HCT116 (cell line): ENCODE data around the gene C16orf78. TPM values are rescaled to one million over a fixed set of nuclear protein-coding genes. Genes with fewer than 3 reads are reported as not detected.

Source experiments
- ATAC-seq: fragments of 200-7000 bp; cut with Tn5 transposase; 2 replicates; pipeline ENCODE4 v1.9.1; 2020; ENCODE audit warnings: mild to moderate bottlenecking, moderate library complexity
- BruUV-seq: library from RNA; stranded (reverse); fragments of 400-500 nt; replicated peaks from 2 replicates; lab custom pipeline; 2021; lab: Mats Ljungman, UMichigan
- CTCF ChIA-PET: fragments of 300-600 bp; sonication (Branson Sonifier 250); formaldehyde crosslinking; loops from one replicate; lab custom pipeline; 2021; ENCODE audit warnings: antibody characterized with exemption; lab: Charles Lee
- POLR2A ChIA-PET: fragments of 300-600, 350-600 bp; sonication (Branson Sonifier 250); formaldehyde crosslinking; loops from one replicate; lab custom pipeline; 2021; ENCODE audit warnings: antibody characterized with exemption; lab: Charles Lee
- RAD21 ChIA-PET, 2 experiments: fragments of 300-600 bp; sonication (Branson Sonifier 250); formaldehyde crosslinking; loops; one replicate each; lab custom pipeline; 2023; ENCODE audit warnings: low total read pairs in 2 of 2; ENCODE audit not compliant: uncharacterized antibody in 2 of 2, unreplicated experiment in 2 of 2, low non-redundant PET in 1 of 2; lab: Charles Lee
- DNase-seq: peaks from one replicate; pipeline ENCODE4 v3.0.0-alpha.2; 2010; ENCODE audit warnings: low read depth, low spot score
- H2AFZ ChIP-seq: fragments of 200-600 bp; shearing (Covaris generic), sonication (generic); 2 replicates; pipeline ENCODE4 v1.6.1; 2017; ENCODE audit warnings: low read depth, mixed run types, mixed read lengths, antibody characterized with exemption, low read length; ENCODE audit not compliant: poor library complexity, severe bottlenecking
- H3K27ac ChIP-seq: 2 replicates; pipeline ENCODE4 v1.5.1; 2012; ENCODE audit warnings: low read depth, low read length
- H3K27me3 ChIP-seq: fragments of 200-600 bp; sonication (generic); 2 replicates; pipeline ENCODE4 v1.6.1; 2016; ENCODE audit warnings: mixed run types, low read length, mixed read lengths; ENCODE audit not compliant: insufficient read depth
- H3K36me3 ChIP-seq, 2 experiments: fragments of 200-500 bp in 1 of 2; fragments of 200-600 bp in 1 of 2; sonication (Bioruptor generic) in 1 of 2; sonication (generic) in 1 of 2; 2 replicates each; pipeline versions ENCODE4 v1.5.1 to v1.6.1; 2014 to 2016; ENCODE audit warnings: low read length in 2 of 2, inconsistent platforms in 1 of 2, mixed read lengths in 1 of 2, mixed run types in 1 of 2; ENCODE audit not compliant: insufficient read depth in 2 of 2, control insufficient read depth in 1 of 2
- H3K4me1 ChIP-seq, 2 experiments: fragments of 200-600 bp in 1 of 2; sonication (generic) in 1 of 2; 2 replicates each; pipeline versions ENCODE4 v1.5.1 to v1.6.1; 2012 to 2017; ENCODE audit warnings: low read length in 2 of 2, inconsistent platforms in 1 of 2, mild to moderate bottlenecking in 1 of 2, mixed read lengths in 1 of 2, mixed run types in 1 of 2, moderate library complexity in 1 of 2; ENCODE audit not compliant: insufficient read depth in 2 of 2, control insufficient read depth in 1 of 2
- H3K4me2 ChIP-seq: fragments of 200-600 bp; sonication (generic); 2 replicates; pipeline ENCODE4 v1.6.1; 2017; ENCODE audit warnings: mixed run types, low read length, mixed read lengths
- H3K4me3 ChIP-seq, 2 experiments: fragments of 200-600 bp in 1 of 2; sonication (generic) in 1 of 2; replicated peaks in 1 of 2; 2 replicates each; pipeline ENCODE4 v1.5.1; 2011 to 2016; ENCODE audit warnings: low read length in 2 of 2, control low read depth in 1 of 2, low read depth in 1 of 2, mild to moderate bottlenecking in 1 of 2, mixed read lengths in 1 of 2, mixed run types in 1 of 2
- H3K79me2 ChIP-seq: fragments of 200-600 bp; sonication (generic); 2 replicates; pipeline ENCODE4 v1.6.1; 2017; ENCODE audit warnings: mild to moderate bottlenecking, mixed run types, low read length, moderate library complexity, mixed read lengths; ENCODE audit not compliant: insufficient read depth
- H3K9ac ChIP-seq: fragments of 200-600 bp; sonication (generic); 2 replicates; pipeline ENCODE4 v1.6.1; 2016; ENCODE audit warnings: low read length, mixed read lengths
- H3K9me2 ChIP-seq: fragments of 200-600 bp; sonication (generic), shearing (Covaris generic); 2 replicates; pipeline ENCODE4 v1.6.1; 2017; ENCODE audit warnings: mixed run types, mild to moderate bottlenecking, moderate library complexity; ENCODE audit not compliant: insufficient read depth
- H3K9me3 ChIP-seq, 2 experiments: fragments of 200-500 bp in 1 of 2; fragments of 200-600 bp in 1 of 2; sonication (Bioruptor generic) in 1 of 2; sonication (generic) in 1 of 2; 2 replicates each; pipeline ENCODE4 v1.6.1; 2014 to 2017; ENCODE audit warnings: low read length in 2 of 2, mixed read lengths in 2 of 2, inconsistent platforms in 1 of 2, low read depth in 1 of 2, mild to moderate bottlenecking in 1 of 2, mixed run types in 1 of 2, moderate library complexity in 1 of 2; ENCODE audit not compliant: control insufficient read depth in 1 of 2, insufficient read depth in 1 of 2
- H4K20me1 ChIP-seq: fragments of 200-600 bp; sonication (generic), shearing (Covaris generic); 2 replicates; pipeline ENCODE4 v1.6.1; 2017; ENCODE audit warnings: mixed run types, mild to moderate bottlenecking, moderate library complexity; ENCODE audit not compliant: insufficient read depth
- CTCF ChIP-seq, 3 experiments: fragments of 200-600 bp in 1 of 3; sonication (generic) in 1 of 3; IDR thresholded peaks in 2 of 3; conservative IDR thresholded peaks in 1 of 3; 2 replicates each; pipeline ENCODE4 v1.5.1; 2012 to 2017; ENCODE audit warnings: low read depth in 2 of 3, low read length in 2 of 3, antibody characterized with exemption in 1 of 3, borderline replicate concordance in 1 of 3, control low read depth in 1 of 3, mild to moderate bottlenecking in 1 of 3, mixed read lengths in 1 of 3, mixed run types in 1 of 3, moderate library complexity in 1 of 3; ENCODE audit not compliant: insufficient read depth in 1 of 3
- EGR1 ChIP-seq: IDR thresholded peaks from 2 replicates; pipeline ENCODE4 v1.6.1; 2012; ENCODE audit warnings: low read depth
- ELF1 ChIP-seq: IDR thresholded peaks from 2 replicates; pipeline ENCODE4 v1.6.1; 2012; ENCODE audit warnings: low read depth, borderline replicate concordance
- EZH2phosphoT487 ChIP-seq: fragments of 200-600 bp; IDR thresholded peaks from 2 replicates; pipeline ENCODE4 v1.6.1; 2018; ENCODE audit warnings: antibody characterized with exemption, borderline replicate concordance
- FOSL1 ChIP-seq: IDR thresholded peaks from 2 replicates; pipeline ENCODE4 v1.6.1; 2012; ENCODE audit warnings: low read depth
- JUND ChIP-seq: IDR thresholded peaks from 2 replicates; pipeline ENCODE4 v1.6.1; 2012
- POLR2A ChIP-seq: IDR thresholded peaks from 2 replicates; pipeline ENCODE4 v1.7.0; 2011; ENCODE audit warnings: borderline replicate concordance; ENCODE audit not compliant: insufficient read depth, insufficient read length; ENCODE audit errors: extremely low read depth
- POLR2AphosphoS5 ChIP-seq: IDR thresholded peaks from 2 replicates; pipeline ENCODE4 v1.6.1; 2011; ENCODE audit warnings: mild to moderate bottlenecking, low read depth, low read length, moderate library complexity
- RAD21 ChIP-seq: IDR thresholded peaks from 2 replicates; pipeline ENCODE4 v1.6.1; 2012; ENCODE audit warnings: low read depth, mild to moderate bottlenecking
- SIN3A ChIP-seq: IDR thresholded peaks from 2 replicates; pipeline ENCODE4 v1.6.1; 2012; ENCODE audit warnings: low read depth
- SP1 ChIP-seq: IDR thresholded peaks from 2 replicates; pipeline ENCODE4 v1.6.1; 2012; ENCODE audit warnings: low read depth
- SRF ChIP-seq: IDR thresholded peaks from 2 replicates; pipeline ENCODE4 v1.6.1; 2012; ENCODE audit warnings: low read depth
- TCF7L2 ChIP-seq: IDR thresholded peaks from 2 replicates; pipeline ENCODE4 v1.7.0; 2011; ENCODE audit warnings: borderline replicate concordance, inconsistent platforms; ENCODE audit not compliant: insufficient read depth, insufficient read length; ENCODE audit errors: extremely low read depth
- YY1 ChIP-seq: IDR thresholded peaks from 2 replicates; pipeline ENCODE4 v1.6.1; 2011; ENCODE audit warnings: low read length, low read depth, moderate library complexity, mild to moderate bottlenecking; ENCODE audit not compliant: insufficient replicate concordance; ENCODE audit errors: extremely low read depth
- ZFX ChIP-seq: fragments of 450-650 bp; IDR thresholded peaks from 2 replicates; pipeline ENCODE4 v1.6.1; 2017
- intact Hi-C: fragments of 100-400 bp; cut with micrococcal nuclease; formaldehyde crosslinking; loops from 2 replicates; pipeline ENCODE4 v1.10.0; 2022
- total RNA-seq: library from RNA; stranded (reverse); gene quantifications from one replicate; pipeline ENCODE4 v1.2.1, GENCODE V29; 2021; ENCODE audit not compliant: unreplicated experiment
- TF ChIP-seq, protein P1 (sequence below): IDR thresholded peaks from 2 replicates; pipeline ENCODE4 v1.6.1; 2012; ENCODE audit warnings: low read depth
- TF ChIP-seq, protein P2 (sequence below): IDR thresholded peaks from 2 replicates; pipeline ENCODE4 v1.6.1; 2012
- TF ChIP-seq, protein P3 (sequence below): IDR thresholded peaks from 2 replicates; pipeline ENCODE4 v1.6.1; 2012
- TF ChIP-seq, protein P4 (sequence below): IDR thresholded peaks from 2 replicates; pipeline ENCODE4 v1.6.1; 2011; ENCODE audit warnings: mild to moderate bottlenecking, low read length, moderate library complexity; ENCODE audit not compliant: insufficient replicate concordance; ENCODE audit errors: extremely low read depth

C16orf78 gene
- total RNA-seq, 1 experiment from 2014 or later: not detected

GRCh38 chr16:49336581-49336980 lies 37.0 kb upstream of the C16orf78 start:
- Histone ChIP-seq H3K36me3 (no peaks in the 10 kb centered on the region), H3K9me2 (no peaks in the 10 kb centered on the region), H3K4me1 (no peaks in the 10 kb centered on the region), H2AFZ (no peak overlapping the region), H3K9ac (no peak overlapping the region), H3K79me2 (no peaks in the 10 kb centered on the region), H3K4me3 (no peak overlapping the region), H3K27ac (no peak overlapping the region), H4K20me1 (no peaks in the 10 kb centered on the region), H3K9me3 (no peaks in the 10 kb centered on the region), H3K27me3 (peaks cover 61% of the 10 kb centered on the region), H3K4me2 (no peak overlapping the region)
- no TSS peak for BruUV-seq
- intact Hi-C loops: no loop called here
- TF ChIP-seq EZH2phosphoT487 (no peak), SP1 (no peak), SRF (no peak), CTCF (IDR thresholded peaks at IDR 0.05 in 2 of 3, conservative IDR thresholded peaks at IDR 0.05 in 1 of 3; ENCODE audit: borderline replicate concordance in 1 of 3, insufficient read depth in 1 of 3, low read depth in 2 of 3, low read length in 2 of 3) (no peak), EGR1 (no peak), SIN3A (no peak), JUND (no peak), FOSL1 (no peak), RAD21 (no peak), TCF7L2 (no peak), ZFX (no peak), YY1 (no peak), POLR2A (no peak), POLR2AphosphoS5 (no peak), ELF1 (no peak)
- TF ChIP-seq, protein P1, sequence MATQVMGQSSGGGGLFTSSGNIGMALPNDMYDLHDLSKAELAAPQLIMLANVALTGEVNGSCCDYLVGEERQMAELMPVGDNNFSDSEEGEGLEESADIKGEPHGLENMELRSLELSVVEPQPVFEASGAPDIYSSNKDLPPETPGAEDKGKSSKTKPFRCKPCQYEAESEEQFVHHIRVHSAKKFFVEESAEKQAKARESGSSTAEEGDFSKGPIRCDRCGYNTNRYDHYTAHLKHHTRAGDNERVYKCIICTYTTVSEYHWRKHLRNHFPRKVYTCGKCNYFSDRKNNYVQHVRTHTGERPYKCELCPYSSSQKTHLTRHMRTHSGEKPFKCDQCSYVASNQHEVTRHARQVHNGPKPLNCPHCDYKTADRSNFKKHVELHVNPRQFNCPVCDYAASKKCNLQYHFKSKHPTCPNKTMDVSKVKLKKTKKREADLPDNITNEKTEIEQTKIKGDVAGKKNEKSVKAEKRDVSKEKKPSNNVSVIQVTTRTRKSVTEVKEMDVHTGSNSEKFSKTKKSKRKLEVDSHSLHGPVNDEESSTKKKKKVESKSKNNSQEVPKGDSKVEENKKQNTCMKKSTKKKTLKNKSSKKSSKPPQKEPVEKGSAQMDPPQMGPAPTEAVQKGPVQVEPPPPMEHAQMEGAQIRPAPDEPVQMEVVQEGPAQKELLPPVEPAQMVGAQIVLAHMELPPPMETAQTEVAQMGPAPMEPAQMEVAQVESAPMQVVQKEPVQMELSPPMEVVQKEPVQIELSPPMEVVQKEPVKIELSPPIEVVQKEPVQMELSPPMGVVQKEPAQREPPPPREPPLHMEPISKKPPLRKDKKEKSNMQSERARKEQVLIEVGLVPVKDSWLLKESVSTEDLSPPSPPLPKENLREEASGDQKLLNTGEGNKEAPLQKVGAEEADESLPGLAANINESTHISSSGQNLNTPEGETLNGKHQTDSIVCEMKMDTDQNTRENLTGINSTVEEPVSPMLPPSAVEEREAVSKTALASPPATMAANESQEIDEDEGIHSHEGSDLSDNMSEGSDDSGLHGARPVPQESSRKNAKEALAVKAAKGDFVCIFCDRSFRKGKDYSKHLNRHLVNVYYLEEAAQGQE: no peak
- TF ChIP-seq, protein P2, sequence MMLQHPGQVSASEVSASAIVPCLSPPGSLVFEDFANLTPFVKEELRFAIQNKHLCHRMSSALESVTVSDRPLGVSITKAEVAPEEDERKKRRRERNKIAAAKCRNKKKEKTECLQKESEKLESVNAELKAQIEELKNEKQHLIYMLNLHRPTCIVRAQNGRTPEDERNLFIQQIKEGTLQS: no peak
- TF ChIP-seq, protein P3, sequence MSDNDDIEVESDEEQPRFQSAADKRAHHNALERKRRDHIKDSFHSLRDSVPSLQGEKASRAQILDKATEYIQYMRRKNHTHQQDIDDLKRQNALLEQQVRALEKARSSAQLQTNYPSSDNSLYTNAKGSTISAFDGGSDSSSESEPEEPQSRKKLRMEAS: no peak
- TF ChIP-seq, protein P4, sequence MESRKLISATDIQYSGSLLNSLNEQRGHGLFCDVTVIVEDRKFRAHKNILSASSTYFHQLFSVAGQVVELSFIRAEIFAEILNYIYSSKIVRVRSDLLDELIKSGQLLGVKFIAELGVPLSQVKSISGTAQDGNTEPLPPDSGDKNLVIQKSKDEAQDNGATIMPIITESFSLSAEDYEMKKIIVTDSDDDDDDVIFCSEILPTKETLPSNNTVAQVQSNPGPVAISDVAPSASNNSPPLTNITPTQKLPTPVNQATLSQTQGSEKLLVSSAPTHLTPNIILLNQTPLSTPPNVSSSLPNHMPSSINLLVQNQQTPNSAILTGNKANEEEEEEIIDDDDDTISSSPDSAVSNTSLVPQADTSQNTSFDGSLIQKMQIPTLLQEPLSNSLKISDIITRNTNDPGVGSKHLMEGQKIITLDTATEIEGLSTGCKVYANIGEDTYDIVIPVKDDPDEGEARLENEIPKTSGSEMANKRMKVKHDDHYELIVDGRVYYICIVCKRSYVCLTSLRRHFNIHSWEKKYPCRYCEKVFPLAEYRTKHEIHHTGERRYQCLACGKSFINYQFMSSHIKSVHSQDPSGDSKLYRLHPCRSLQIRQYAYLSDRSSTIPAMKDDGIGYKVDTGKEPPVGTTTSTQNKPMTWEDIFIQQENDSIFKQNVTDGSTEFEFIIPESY: no peak
- ChIA-PET RAD21 (no interaction called here), POLR2A (no interaction called here), CTCF (no interaction called here)
- ATAC-seq (no peak), DNase-seq (no peak)
